ENCODE measurements around the gene NOTUM. TPM values are rescaled to one million over a fixed set of nuclear protein-coding genes. Genes with fewer than 3 reads are reported as not detected.

The NOTUM gene
- total and polyA plus RNA-seq, 10 of the 15 experiments (the other 5 are each of a cell fraction or from before 2014, with no cell fraction given) = 0.04 to 0.13 TPM; not detected in 8

DNA sequence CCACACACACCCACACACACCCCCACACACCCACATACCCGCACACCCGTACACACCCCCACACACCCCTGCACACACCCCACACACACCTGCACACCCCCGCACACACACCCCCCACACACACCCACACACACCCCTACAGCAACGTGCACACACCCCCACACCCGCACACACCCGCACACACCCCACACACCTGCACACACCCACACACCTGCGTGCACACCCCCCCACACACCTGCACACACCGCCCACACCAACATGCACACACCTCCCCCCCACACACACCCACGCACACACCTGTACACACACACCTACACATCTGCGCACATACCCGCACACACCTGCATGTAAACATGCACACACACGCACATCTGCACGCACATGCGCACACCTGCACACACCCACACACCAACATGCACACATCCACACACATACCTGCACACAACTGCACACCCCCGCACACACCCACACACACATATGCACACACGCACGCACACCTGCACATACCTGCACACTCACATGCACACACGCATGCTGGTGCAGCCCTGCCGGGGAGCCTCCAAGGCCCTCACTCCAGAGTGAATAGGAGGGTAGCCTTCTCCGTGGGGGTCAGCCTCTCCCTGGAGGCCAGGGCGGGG, 23.9 kb upstream of the NOTUM start (continued):
- TF ChIP-seq RUNX3 (IDR thresholded peaks at IDR 0.05; ENCODE audit: low read length) (no peak), TCF3 (IDR thresholded peaks at IDR 0.05; ENCODE audit: borderline replicate concordance, insufficient read depth, low read depth, low read length) (0 out of 2 replicates have a peak, but pooled peaks have one; percentile 73), BCL3 (IDR thresholded peaks at IDR 0.05; ENCODE audit: borderline replicate concordance, insufficient read depth, low read depth, low read length, poor library complexity, severe bottlenecking) (peak; percentile 100), FOS (IDR thresholded peaks at IDR 0.05; ENCODE audit: borderline replicate concordance, extremely low read depth, insufficient read length) (no peak)

DNA sequence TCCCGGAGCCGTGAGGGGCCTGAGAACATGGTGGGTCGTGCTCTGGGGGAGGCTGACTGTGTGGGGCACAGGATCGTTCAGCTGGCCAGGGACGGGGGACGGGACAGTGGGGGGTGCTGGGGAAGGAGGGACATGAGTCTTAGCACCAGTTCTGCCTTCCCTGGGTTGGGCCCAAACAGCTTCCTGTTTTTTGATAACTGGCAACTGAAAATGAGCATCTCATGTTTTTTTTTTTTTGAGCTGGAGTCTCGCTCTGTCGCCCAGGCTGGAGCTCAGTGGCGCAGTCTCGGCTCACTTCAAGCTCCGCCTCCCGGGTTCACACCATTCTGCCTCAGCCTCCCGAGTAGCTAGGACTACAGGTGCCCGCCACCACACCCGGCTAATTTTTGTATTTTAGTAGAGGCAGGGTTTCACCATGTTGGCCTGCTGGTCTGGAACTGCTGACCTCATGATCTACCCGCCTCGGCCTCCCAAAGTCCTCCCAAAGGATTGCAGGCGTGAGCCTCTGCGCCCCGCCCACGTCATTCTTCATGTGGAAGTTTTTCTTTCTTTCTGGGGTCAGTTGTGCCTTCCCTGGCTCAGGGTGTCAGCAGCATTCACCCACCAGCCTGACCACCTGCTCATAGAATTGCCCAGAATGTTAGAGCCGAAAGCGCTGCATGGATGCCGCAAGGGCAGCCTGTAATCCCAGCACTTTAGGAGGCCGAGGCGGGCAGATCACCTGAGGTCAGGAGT, 22.8 kb upstream of the NOTUM start:
- Histone ChIP-seq H4K20me1 (ENCODE audit: control insufficient read depth, insufficient read depth) (no peaks in the 10 kb centered on the region), H3K4me3 (no peak overlapping the region), H3K27me3 (replicated peaks in 1 of 2; ENCODE audit: control insufficient read depth in 2 of 2, insufficient read depth in 2 of 2, low read length in 1 of 2) (no peaks in the 10 kb centered on the region), H3K27ac (ENCODE audit: control insufficient read depth, insufficient read depth) (no peak overlapping the region), H3K9ac (ENCODE audit: control insufficient read depth, insufficient read depth, low read length) (no peak overlapping the region), H3K4me2 (ENCODE audit: control insufficient read depth, insufficient read depth) (no peak overlapping the region), H2AFZ (ENCODE audit: control insufficient read depth, low read depth, low read length) (no peak overlapping the region), H3K9me3 (replicated peaks; ENCODE audit: control insufficient read depth, insufficient read depth, low read length) (no peaks in the 10 kb centered on the region), H3K36me3 (ENCODE audit: control insufficient read depth in 2 of 2, insufficient read depth in 2 of 2, low read length in 1 of 2) (peaks cover 3 to 10% of the 10 kb centered on the region in 2 experiments; a peak in 3 of 4 replicates), H3K4me1 (ENCODE audit: control insufficient read depth, insufficient read depth, low read length) (peaks cover 3% of the 10 kb centered on the region), H3K79me2 (ENCODE audit: control insufficient read depth, insufficient read depth, low read length) (no peaks in the 10 kb centered on the region)
- WGBS (ENCODE audit: insufficient coverage, insufficient replicate concordance, low lambda C conversion rate, missing lambda C conversion rate) = 93% methylated on average over 25 of the region's 26 CpGs
- intact Hi-C loops (cut with micrococcal nuclease; ENCODE audit: unreplicated experiment) (no loop called here), in situ Hi-C loops (cut with MboI) (no loop called here)
- ChIA-PET CTCF (no interaction called here), SMC1A (ENCODE audit: uncharacterized antibody, unreplicated experiment) (interaction anchor here (0.6 to 0.7 kb wide), 2 partner anchors 128 to 152 kb away, joined by 3 read pairs; no protein-coding TSS in a partner anchor), RAD21 (ENCODE audit: unreplicated experiment) (no interaction called here), POLR2A (no interaction called here)
- ATAC-seq = no peak
- BruUV-seq (replicated peaks) = no TSS peak
- FAIRE-seq = no peak
- DNase-seq (ENCODE audit: low read depth, low spot score) = no peak
- no peak for TF ChIP-seq RELB (IDR thresholded peaks at IDR 0.05; ENCODE audit: low read depth)
- no peak for TF ChIP-seq ATF3 (IDR thresholded peaks at IDR 0.05; ENCODE audit: borderline replicate concordance, extremely low read depth, low read depth, low read length)
- TF ChIP-seq STAT3 (IDR thresholded peaks at IDR 0.05; ENCODE audit: low read depth, low read length) = no peak
- TF ChIP-seq ZBTB40 (IDR thresholded peaks at IDR 0.05; ENCODE audit: borderline replicate concordance) = no peak
- no peak for TF ChIP-seq ZSCAN29 (IDR thresholded peaks at IDR 0.05)
- TF ChIP-seq POLR2AphosphoS2 (IDR thresholded peaks at IDR 0.05; ENCODE audit: low read depth, low read length) = no peak
- no peak for TF ChIP-seq KAT2A (conservative IDR thresholded peaks at IDR 0.05; ENCODE audit: control insufficient read depth, low read depth, low read length)
- TF ChIP-seq SPI1 (IDR thresholded peaks at IDR 0.05; ENCODE audit: borderline replicate concordance, insufficient read depth, low read depth, low read length) = no peak
- no peak for TF ChIP-seq CBX5 (IDR thresholded peaks at IDR 0.05; ENCODE audit: low read depth)
